ENCODE measurements around the gene FGD2. TPM values are rescaled to one million over a fixed set of nuclear protein-coding genes. Genes with fewer than 3 reads are reported as not detected.
A peak's percentile ranks its signal among the peaks of the same experiment; 100 is the strongest.

Gene FGD2
- total RNA-seq, 1 donor from 2014 or later = not detected

GRCh38 chr6:37024656-37025337 is 19.3 kb downstream of the FGD2 start:
- no peak overlapping the region for H3K4me3 Mint-ChIP-seq (ENCODE audit: low read depth)
- H3K27ac Mint-ChIP-seq = no peak overlapping the region
- no peaks in the 10 kb centered on the region for H3K9me3 Mint-ChIP-seq (ENCODE audit: low read depth)
- no peak for DNase-seq (ENCODE audit: low spot score, unreplicated experiment)
- H3K4me1 Mint-ChIP-seq (ENCODE audit: low read depth) = peaks cover 19% of the 10 kb centered on the region
- no peaks in the 10 kb centered on the region for H3K36me3 Mint-ChIP-seq (ENCODE audit: insufficient read depth)
- TF ChIP-seq CTCF (IDR thresholded peaks at IDR 0.05; ENCODE audit: unreplicated experiment) = no peak
- peaks cover 18% of the 10 kb centered on the region for H3K27me3 Mint-ChIP-seq

- Mint-ChIP-seq H3K27ac (peak overlapping the region; percentile 51), H3K27me3 (peaks cover 10% of the 10 kb centered on the region), H3K4me1 (ENCODE audit: low read depth) (peaks cover 19% of the 10 kb centered on the region), H3K9me3 (ENCODE audit: low read depth) (peaks cover 3% of the 10 kb centered on the region), H3K4me3 (ENCODE audit: low read depth) (no peak overlapping the region), H3K36me3 (ENCODE audit: insufficient read depth) (no peaks in the 10 kb centered on the region)
- no peak for TF ChIP-seq CTCF (IDR thresholded peaks at IDR 0.05; ENCODE audit: unreplicated experiment)
- DNase-seq (ENCODE audit: low spot score, unreplicated experiment) = no peak
Measured at GRCh38 chr6:37025621-37026466, 20.4 kb downstream of the FGD2 start.

- Mint-ChIP-seq H3K4me3 (ENCODE audit: low read depth) (no peak overlapping the region), H3K36me3 (ENCODE audit: insufficient read depth) (no peaks in the 10 kb centered on the region), H3K4me1 (ENCODE audit: low read depth) (peaks cover 17% of the 10 kb centered on the region), H3K27ac (no peak overlapping the region), H3K9me3 (ENCODE audit: low read depth) (peaks cover 3% of the 10 kb centered on the region), H3K27me3 (peaks cover 8% of the 10 kb centered on the region)
- no peak for DNase-seq (ENCODE audit: low spot score, unreplicated experiment)
- no peak for TF ChIP-seq CTCF (IDR thresholded peaks at IDR 0.05; ENCODE audit: unreplicated experiment)
Measured at GRCh38 chr6:37027036-37027720, 21.7 kb downstream of the FGD2 start.

GRCh38 chr6:37027811-37028469 is 22.5 kb downstream of the FGD2 start:
- no peak for TF ChIP-seq CTCF (IDR thresholded peaks at IDR 0.05; ENCODE audit: unreplicated experiment)
- no peak overlapping the region for H3K27ac Mint-ChIP-seq
- DNase-seq (ENCODE audit: low spot score, unreplicated experiment) = no peak
- peaks cover 8% of the 10 kb centered on the region for H3K27me3 Mint-ChIP-seq
- no peaks in the 10 kb centered on the region for H3K36me3 Mint-ChIP-seq (ENCODE audit: insufficient read depth)
- H3K9me3 Mint-ChIP-seq (ENCODE audit: low read depth) = peaks cover 3% of the 10 kb centered on the region
- H3K4me1 Mint-ChIP-seq (ENCODE audit: low read depth) = peaks cover 12% of the 10 kb centered on the region
- H3K4me3 Mint-ChIP-seq (ENCODE audit: low read depth) = no peak overlapping the region
